AG04450 (cell line): ENCODE data around the gene SMIM15. TPM values are rescaled to one million over a fixed set of nuclear protein-coding genes. Genes with fewer than 3 reads are reported as not detected.

Experiments used
- CTCF ChIA-PET: fragments of 300-600, 350-600 bp; formaldehyde crosslinking; extraction: SDS; loops from one replicate; lab custom pipeline; 2022; ENCODE audit warnings: antibody characterized with exemption, inconsistent platforms; lab: Charles Lee
- POLR2A ChIA-PET: fragments of 350-600 bp; formaldehyde crosslinking; extraction: SDS; loops from one replicate; lab custom pipeline; 2021; ENCODE audit warnings: antibody characterized with exemption, inconsistent platforms; lab: Yijun Ruan, JAX
- DNase-seq: peaks from one replicate; pipeline ENCODE4 v3.0.0-alpha.2; 2011; ENCODE audit warnings: low read depth, low spot score
- H3K27ac ChIP-seq: one replicate; pipeline ENCODE4 v1.5.1; 2012; ENCODE audit warnings: low read depth, low read length, control low read depth
- H3K27me3 ChIP-seq: one replicate; pipeline ENCODE4 v1.6.0; 2012; ENCODE audit warnings: low read length; ENCODE audit not compliant: control insufficient read depth, insufficient read depth
- H3K4me3 ChIP-seq: 2 replicates; pipeline ENCODE4 v1.5.1; 2011; ENCODE audit warnings: mild to moderate bottlenecking, low read depth, low read length, control low read depth
- H3K9me3 ChIP-seq: 2 replicates; pipeline ENCODE4 v1.5.1; 2012; ENCODE audit warnings: low read length; ENCODE audit not compliant: control insufficient read depth, insufficient read depth
- CTCF ChIP-seq: IDR thresholded peaks from 2 replicates; pipeline ENCODE4 v1.5.1; 2011; ENCODE audit warnings: low read depth, low read length, control low read depth, inconsistent platforms
- polyA plus RNA-seq: library from polyadenylated mRNA; depleted of rRNA; stranded (reverse); fragments of >200 nt; gene quantifications from 2 replicates; pipeline ENCODE4 v1.2.3, GENCODE V29; 2011; rRNA removed

The SMIM15 gene
- polyA plus RNA-seq, 1 experiment, result 88.2 TPM

- no peak for TF ChIP-seq CTCF
- Histone ChIP-seq H3K4me3 (no peak overlapping the region), H3K27ac (no peak overlapping the region), H3K27me3 (no peaks in the 10 kb centered on the region), H3K9me3 (no peaks in the 10 kb centered on the region)
- DNase-seq, result no peak
- ChIA-PET POLR2A (no interaction called here), CTCF (no interaction called here)
Measured at GRCh38 chr5:61114441-61114840, 47.8 kb downstream of the SMIM15 start.

Other genes with a start within 250 kb of the SMIM15 start
- 18.7 and 23.9 TPM in 2 replicates for gene ERCC8, start 217.4 kb downstream of the SMIM15 start, polyA plus RNA-seq
- 28.6 and 42.0 TPM in 2 replicates for gene NDUFAF2, start 217.3 kb downstream of the SMIM15 start, polyA plus RNA-seq
- 18.6 and 18.9 TPM in 2 replicates for gene ZSWIM6, start 169.8 kb upstream of the SMIM15 start, polyA plus RNA-seq